HFFc6 (cell line): ENCODE results near the gene PLPP3. TPM values are rescaled to one million over a fixed set of nuclear protein-coding genes. Genes with fewer than 3 reads are reported as not detected.

Experiments
- DNase-seq: peaks from one replicate; pipeline ENCODE4 v3.0.0-alpha.2; 2018
- H3K27ac Mint-ChIP-seq: 2 replicates; pipeline ENCODE4 v1.8.0; 2020; ENCODE audit warnings: mild to moderate bottlenecking, mixed read lengths
- H3K27me3 Mint-ChIP-seq: 2 replicates; pipeline ENCODE4 v1.8.0; 2021; ENCODE audit warnings: mild to moderate bottlenecking, moderate library complexity, mixed read lengths; ENCODE audit not compliant: insufficient read depth
- H3K36me3 Mint-ChIP-seq: 2 replicates; pipeline ENCODE4 v1.8.0; 2021; ENCODE audit warnings: low read depth, mixed read lengths
- H3K4me1 Mint-ChIP-seq: 2 replicates; pipeline ENCODE4 v1.8.0; 2020; ENCODE audit warnings: low read depth, mixed read lengths
- H3K4me3 Mint-ChIP-seq: 2 replicates; pipeline ENCODE4 v1.8.0; 2020; ENCODE audit warnings: mild to moderate bottlenecking, moderate library complexity, mixed read lengths
- H3K9me3 Mint-ChIP-seq: 2 replicates; pipeline ENCODE4 v1.8.0; 2020; ENCODE audit warnings: mild to moderate bottlenecking, mixed read lengths
- total RNA-seq, 6 experiments: library from RNA; stranded (reverse); fragmentation: NEBNext Ultra II Directional; extraction: Animal tissue kit (Norgen Biotek cat#: 25700); gene quantifications; 2 replicates in 1 of 6; 3 replicates in 5 of 6; pipeline ENCODE4 v1.2.3, GENCODE V29; 2021
- TF ChIP-seq, protein P1 (sequence below): fragments of 200-600 bp; sonication (generic); IDR thresholded peaks from 2 replicates; pipeline ENCODE4 v1.5.0; 2021; ENCODE audit warnings: antibody characterized with exemption, mild to moderate bottlenecking

PLPP3 gene
- total RNA-seq, 6 experiments from 2014 or later = 15.1 to 29.9 (median 24.8) TPM

DNA sequence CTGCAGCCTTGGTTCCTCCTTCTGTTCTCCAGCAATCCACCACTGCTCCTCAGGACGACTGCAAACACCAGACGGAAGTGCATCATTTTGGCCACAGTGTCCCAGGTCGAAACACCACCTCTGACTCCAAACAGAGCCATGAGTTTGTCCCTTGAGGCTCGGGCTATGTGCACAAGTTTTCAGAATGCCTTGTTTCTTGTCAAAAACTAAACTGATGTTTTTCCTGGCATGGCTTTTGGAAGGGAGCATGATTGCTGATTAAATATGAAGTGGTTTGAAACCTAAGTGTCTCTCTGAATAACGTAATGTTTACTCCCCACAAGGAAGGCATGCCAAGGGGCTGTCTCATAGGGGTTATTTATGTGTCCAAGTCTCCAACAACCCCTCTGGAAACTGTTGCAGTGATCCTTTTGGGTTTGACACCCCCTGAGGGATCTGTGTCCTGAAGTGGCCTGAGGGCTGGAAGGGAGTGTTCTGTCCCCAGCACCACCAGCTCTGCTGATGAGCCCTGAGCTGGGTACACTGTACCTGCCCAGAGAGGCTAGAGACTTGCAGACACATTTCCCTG is 132.7 kb downstream of the PLPP3 start:
- Mint-ChIP-seq H3K4me1 (no peaks in the 10 kb centered on the region), H3K27ac (no peak overlapping the region), H3K4me3 (no peak overlapping the region), H3K27me3 (peaks cover 1% of the 10 kb centered on the region; the same call in 1 of the 2 replicates), H3K36me3 (no peaks in the 10 kb centered on the region), H3K9me3 (no peaks in the 10 kb centered on the region)
- DNase-seq = no peak
- TF ChIP-seq, protein P1, sequence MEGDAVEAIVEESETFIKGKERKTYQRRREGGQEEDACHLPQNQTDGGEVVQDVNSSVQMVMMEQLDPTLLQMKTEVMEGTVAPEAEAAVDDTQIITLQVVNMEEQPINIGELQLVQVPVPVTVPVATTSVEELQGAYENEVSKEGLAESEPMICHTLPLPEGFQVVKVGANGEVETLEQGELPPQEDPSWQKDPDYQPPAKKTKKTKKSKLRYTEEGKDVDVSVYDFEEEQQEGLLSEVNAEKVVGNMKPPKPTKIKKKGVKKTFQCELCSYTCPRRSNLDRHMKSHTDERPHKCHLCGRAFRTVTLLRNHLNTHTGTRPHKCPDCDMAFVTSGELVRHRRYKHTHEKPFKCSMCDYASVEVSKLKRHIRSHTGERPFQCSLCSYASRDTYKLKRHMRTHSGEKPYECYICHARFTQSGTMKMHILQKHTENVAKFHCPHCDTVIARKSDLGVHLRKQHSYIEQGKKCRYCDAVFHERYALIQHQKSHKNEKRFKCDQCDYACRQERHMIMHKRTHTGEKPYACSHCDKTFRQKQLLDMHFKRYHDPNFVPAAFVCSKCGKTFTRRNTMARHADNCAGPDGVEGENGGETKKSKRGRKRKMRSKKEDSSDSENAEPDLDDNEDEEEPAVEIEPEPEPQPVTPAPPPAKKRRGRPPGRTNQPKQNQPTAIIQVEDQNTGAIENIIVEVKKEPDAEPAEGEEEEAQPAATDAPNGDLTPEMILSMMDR = no peak

DNA sequence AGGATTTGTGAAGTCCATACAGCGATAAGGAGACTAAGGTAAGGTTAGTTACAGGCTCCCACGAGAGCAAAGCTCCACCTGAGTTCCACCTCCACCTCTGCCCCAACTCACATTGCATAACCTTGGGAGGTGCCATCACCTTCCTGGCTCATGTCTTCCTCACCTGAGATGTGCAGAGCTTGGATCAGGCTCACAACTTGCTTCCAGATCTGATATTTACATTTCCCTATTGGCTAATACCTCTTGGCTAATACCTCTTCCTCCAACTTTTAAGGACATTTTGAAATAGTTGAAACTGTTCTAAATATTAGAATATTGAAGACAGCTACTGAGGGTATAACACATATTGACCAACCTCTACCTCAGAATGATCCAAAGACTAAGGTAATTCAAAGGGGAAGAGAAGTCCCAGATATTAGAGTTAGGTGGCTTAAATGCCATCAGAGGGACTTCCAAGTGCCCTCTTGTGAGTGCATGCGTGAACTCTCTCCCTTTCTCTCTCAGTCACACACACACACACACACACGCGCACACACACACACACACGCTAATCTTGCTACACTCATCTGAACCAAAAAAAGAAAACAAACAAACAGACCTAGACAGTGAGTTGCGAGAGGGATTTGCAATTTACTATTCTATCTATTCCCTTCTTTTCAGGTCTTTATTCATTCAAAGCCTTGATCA is 134.3 kb downstream of the PLPP3 start:
- no peaks in the 10 kb centered on the region for H3K4me1 Mint-ChIP-seq
- TF ChIP-seq, protein P1 = no peak
- H3K27ac Mint-ChIP-seq = no peak overlapping the region
- no peak overlapping the region for H3K4me3 Mint-ChIP-seq
- no peak for DNase-seq
- H3K36me3 Mint-ChIP-seq = no peaks in the 10 kb centered on the region
- no peaks in the 10 kb centered on the region for H3K9me3 Mint-ChIP-seq
- H3K27me3 Mint-ChIP-seq = peaks cover 1% of the 10 kb centered on the region; the same call in 1 of the 2 replicates

Other genes with a start within 250 kb of the PLPP3 start
- under 1 TPM; 0.05 to 0.62 (median 0.06) TPM for gene PRKAA2, start 65.8 kb upstream of the PLPP3 start, total RNA-seq
- gene FYB2, start 239.8 kb upstream of the PLPP3 start, total RNA-seq = under 1 TPM in 1 of 6 experiments, not detected in 5; 0.11 TPM